ENCODE data around the gene HHIP.

DNA sequence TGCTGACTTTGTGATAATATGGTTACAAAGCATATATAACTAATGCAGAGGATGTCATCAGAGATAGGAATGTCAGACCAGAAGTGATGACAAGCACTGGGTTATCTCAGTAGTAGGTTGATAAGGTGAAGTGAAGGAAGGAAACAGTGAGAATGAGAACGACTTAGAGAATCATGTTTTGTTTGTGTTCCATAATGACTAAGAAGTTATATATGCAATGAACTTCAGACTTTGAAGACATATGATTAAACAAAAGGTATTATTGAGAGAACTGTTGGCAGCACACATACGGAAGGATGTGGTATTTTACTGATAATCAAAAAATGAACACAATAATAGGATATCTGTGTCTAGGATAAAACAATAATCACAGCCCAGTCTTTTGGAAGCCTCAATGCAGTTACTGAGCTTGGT, 18.3 kb upstream of the HHIP start:
- TF ChIP-seq POLR2A (IDR thresholded peaks at IDR 0.05) (no peak), CTCF (IDR thresholded peaks at IDR 0.05) (no peak)
